ENCODE data around the gene RGS4. TPM values are rescaled to one million over a fixed set of nuclear protein-coding genes. Genes with fewer than 3 reads are reported as not detected.

RGS4 gene
- total RNA-seq, 1 experiment from 2014 or later: 0.23 TPM

GRCh38 chr1:163050496-163050895 is 18.7 kb upstream of the RGS4 start:
- POLR2A ChIA-PET: no interaction called here
- H3K4me3 Mint-ChIP-seq (ENCODE audit: unreplicated experiment): no peak overlapping the region

GRCh38 chr1:163054181-163054591 is 15.0 kb upstream of the RGS4 start:
- DNase-seq: no peak
- Histone ChIP-seq H3K36me3 (ENCODE audit: control insufficient read depth, insufficient read depth, low read length) (no peaks in the 10 kb centered on the region), H3K9me3 (no peaks in the 10 kb centered on the region), H3K27me3 (replicated peaks; ENCODE audit: control insufficient read depth, insufficient read depth, low read length) (no peaks in the 10 kb centered on the region; the same call in 1 of the 2 replicates), H3K4me3 (ENCODE audit: low read depth, low read length) (no peak overlapping the region), H3K4me1 (no peaks in the 10 kb centered on the region; the same call in 1 of the 2 replicates)
- peaks cover 6% of the 10 kb centered on the region for H3K4me1 Mint-ChIP-seq (ENCODE audit: low read depth, unreplicated experiment)
- no TSS peak for BruUV-seq (replicated peaks)
- H3K36me3 Mint-ChIP-seq (ENCODE audit: insufficient read depth, unreplicated experiment): peaks cover 5% of the 10 kb centered on the region
- POLR2A ChIA-PET: no interaction called here
- no peak for TF ChIP-seq CTCF (IDR thresholded peaks at IDR 0.05; ENCODE audit: insufficient read depth in 1 of 2, low read depth in 1 of 2, low read length in 1 of 2, severe bottlenecking in 1 of 2, unreplicated experiment in 1 of 2)
- intact Hi-C loops (cut with micrococcal nuclease; ENCODE audit: unreplicated experiment): no loop called here
- no peaks in the 10 kb centered on the region for H3K27me3 Mint-ChIP-seq (ENCODE audit: insufficient read depth, unreplicated experiment)
- H3K4me3 Mint-ChIP-seq (ENCODE audit: unreplicated experiment): no peak overlapping the region
- H3K27ac Mint-ChIP-seq (ENCODE audit: unreplicated experiment): no peak overlapping the region
- CTCF ChIA-PET: no interaction called here
- H3K9me3 Mint-ChIP-seq (ENCODE audit: unreplicated experiment): peaks cover 10% of the 10 kb centered on the region

More at GRCh38 chr1:163050496-163050895, 18.7 kb upstream of the RGS4 start:
- no peak overlapping the region for H3K27ac Mint-ChIP-seq (ENCODE audit: unreplicated experiment)
- no peak for DNase-seq
- no peaks in the 10 kb centered on the region for H3K36me3 ChIP-seq (ENCODE audit: control insufficient read depth, insufficient read depth, low read length)
- no peaks in the 10 kb centered on the region for H3K9me3 ChIP-seq
- no peaks in the 10 kb centered on the region; the same call in 1 of the 2 replicates for H3K27me3 ChIP-seq (replicated peaks; ENCODE audit: control insufficient read depth, insufficient read depth, low read length)
- peaks cover 4% of the 10 kb centered on the region for H3K27me3 Mint-ChIP-seq (ENCODE audit: insufficient read depth, unreplicated experiment)
- intact Hi-C loops (cut with micrococcal nuclease; ENCODE audit: unreplicated experiment): no loop called here
- CTCF ChIA-PET: no interaction called here
- BruUV-seq (replicated peaks): no TSS peak
- H3K9me3 Mint-ChIP-seq (ENCODE audit: unreplicated experiment): peaks cover 10% of the 10 kb centered on the region
- peaks cover 6% of the 10 kb centered on the region for H3K4me1 Mint-ChIP-seq (ENCODE audit: low read depth, unreplicated experiment)
- H3K4me1 ChIP-seq: no peaks in the 10 kb centered on the region
- no peak for TF ChIP-seq CTCF (IDR thresholded peaks at IDR 0.05; ENCODE audit: insufficient read depth in 1 of 2, low read depth in 1 of 2, low read length in 1 of 2, severe bottlenecking in 1 of 2, unreplicated experiment in 1 of 2)
- peaks cover 5% of the 10 kb centered on the region for H3K36me3 Mint-ChIP-seq (ENCODE audit: insufficient read depth, unreplicated experiment)
- H3K4me3 ChIP-seq (ENCODE audit: low read depth, low read length): no peak overlapping the region

GRCh38 chr1:163055005-163055404 is 14.2 kb upstream of the RGS4 start:
- Histone ChIP-seq H3K9me3 (no peaks in the 10 kb centered on the region), H3K4me1 (no peaks in the 10 kb centered on the region; the same call in 1 of the 2 replicates), H3K36me3 (ENCODE audit: control insufficient read depth, insufficient read depth, low read length) (no peaks in the 10 kb centered on the region), H3K4me3 (ENCODE audit: low read depth, low read length) (no peak overlapping the region), H3K27me3 (replicated peaks; ENCODE audit: control insufficient read depth, insufficient read depth, low read length) (no peaks in the 10 kb centered on the region; the same call in 1 of the 2 replicates)
- intact Hi-C loops (cut with micrococcal nuclease; ENCODE audit: unreplicated experiment): no loop called here
- no peak overlapping the region for H3K4me3 Mint-ChIP-seq (ENCODE audit: unreplicated experiment)
- peaks cover 1% of the 10 kb centered on the region for H3K36me3 Mint-ChIP-seq (ENCODE audit: insufficient read depth, unreplicated experiment)
- H3K9me3 Mint-ChIP-seq (ENCODE audit: unreplicated experiment): peaks cover 10% of the 10 kb centered on the region
- H3K4me1 Mint-ChIP-seq (ENCODE audit: low read depth, unreplicated experiment): peaks cover 6% of the 10 kb centered on the region
- no peak for TF ChIP-seq CTCF (IDR thresholded peaks at IDR 0.05; ENCODE audit: insufficient read depth in 1 of 2, low read depth in 1 of 2, low read length in 1 of 2, severe bottlenecking in 1 of 2, unreplicated experiment in 1 of 2)
- H3K27me3 Mint-ChIP-seq (ENCODE audit: insufficient read depth, unreplicated experiment): no peaks in the 10 kb centered on the region
- peak in 1 of 2 experiments; percentile 35 for DNase-seq
- no TSS peak for BruUV-seq (replicated peaks)
- CTCF ChIA-PET: no interaction called here
- POLR2A ChIA-PET: no interaction called here
- no peak overlapping the region for H3K27ac Mint-ChIP-seq (ENCODE audit: unreplicated experiment)
